AG09309 (cell line): ENCODE results near the gene RPS6KA2.

Experiments
- DNase-seq: peaks from one replicate; pipeline ENCODE4 v3.0.0-alpha.2; 2010; ENCODE audit warnings: low read depth
- H3K4me3 ChIP-seq: 2 replicates; pipeline ENCODE4 v1.5.1; 2011; ENCODE audit warnings: mild to moderate bottlenecking, low read depth, low read length, moderate library complexity; ENCODE audit not compliant: control insufficient read depth
- TF ChIP-seq, protein P1 (sequence below): IDR thresholded peaks from 2 replicates; pipeline ENCODE4 v1.5.1; 2011; ENCODE audit warnings: mild to moderate bottlenecking, low read depth, low read length, inconsistent platforms; ENCODE audit not compliant: insufficient read depth, control insufficient read depth; ENCODE audit errors: missing control alignments

Gene RPS6KA2

DNA sequence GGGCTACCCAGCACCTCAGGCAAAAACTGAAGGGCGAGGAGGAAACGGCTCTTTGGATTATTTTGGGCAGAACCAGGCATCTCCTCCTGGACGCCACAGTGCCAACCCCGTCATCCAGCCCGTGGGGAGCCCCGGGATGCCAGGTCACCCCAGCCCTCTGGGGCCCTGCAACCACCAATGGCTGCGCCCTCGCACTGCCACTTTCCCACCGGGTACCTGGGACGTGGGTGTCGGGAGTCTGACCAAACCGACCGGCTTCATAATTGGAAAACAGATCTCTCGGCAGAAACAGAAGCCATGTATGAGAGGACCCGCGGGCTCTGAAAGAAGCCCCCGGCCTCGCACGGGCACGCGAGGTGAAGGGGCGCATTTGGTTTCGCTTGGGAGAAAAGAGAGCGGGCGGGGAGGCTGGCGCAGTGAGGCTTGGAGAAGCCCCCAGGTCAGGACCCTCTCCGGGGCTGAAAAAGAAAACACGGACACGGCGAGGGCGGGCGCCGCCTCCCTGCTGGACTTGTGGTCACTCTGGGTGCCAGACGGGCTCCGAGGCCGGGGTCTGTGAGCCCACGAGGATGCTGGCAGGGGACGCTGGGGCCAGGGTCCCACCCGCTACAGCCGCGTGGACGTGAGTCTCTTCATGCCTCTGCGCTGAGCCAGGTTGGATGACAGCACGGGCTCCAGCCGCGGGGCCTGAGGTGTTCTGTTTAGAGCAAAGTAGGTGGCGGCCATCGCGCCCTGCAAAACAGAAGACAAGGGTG, 214.7 kb downstream of the RPS6KA2 start:
- TF ChIP-seq, protein P1, sequence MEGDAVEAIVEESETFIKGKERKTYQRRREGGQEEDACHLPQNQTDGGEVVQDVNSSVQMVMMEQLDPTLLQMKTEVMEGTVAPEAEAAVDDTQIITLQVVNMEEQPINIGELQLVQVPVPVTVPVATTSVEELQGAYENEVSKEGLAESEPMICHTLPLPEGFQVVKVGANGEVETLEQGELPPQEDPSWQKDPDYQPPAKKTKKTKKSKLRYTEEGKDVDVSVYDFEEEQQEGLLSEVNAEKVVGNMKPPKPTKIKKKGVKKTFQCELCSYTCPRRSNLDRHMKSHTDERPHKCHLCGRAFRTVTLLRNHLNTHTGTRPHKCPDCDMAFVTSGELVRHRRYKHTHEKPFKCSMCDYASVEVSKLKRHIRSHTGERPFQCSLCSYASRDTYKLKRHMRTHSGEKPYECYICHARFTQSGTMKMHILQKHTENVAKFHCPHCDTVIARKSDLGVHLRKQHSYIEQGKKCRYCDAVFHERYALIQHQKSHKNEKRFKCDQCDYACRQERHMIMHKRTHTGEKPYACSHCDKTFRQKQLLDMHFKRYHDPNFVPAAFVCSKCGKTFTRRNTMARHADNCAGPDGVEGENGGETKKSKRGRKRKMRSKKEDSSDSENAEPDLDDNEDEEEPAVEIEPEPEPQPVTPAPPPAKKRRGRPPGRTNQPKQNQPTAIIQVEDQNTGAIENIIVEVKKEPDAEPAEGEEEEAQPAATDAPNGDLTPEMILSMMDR, result no peak

DNA sequence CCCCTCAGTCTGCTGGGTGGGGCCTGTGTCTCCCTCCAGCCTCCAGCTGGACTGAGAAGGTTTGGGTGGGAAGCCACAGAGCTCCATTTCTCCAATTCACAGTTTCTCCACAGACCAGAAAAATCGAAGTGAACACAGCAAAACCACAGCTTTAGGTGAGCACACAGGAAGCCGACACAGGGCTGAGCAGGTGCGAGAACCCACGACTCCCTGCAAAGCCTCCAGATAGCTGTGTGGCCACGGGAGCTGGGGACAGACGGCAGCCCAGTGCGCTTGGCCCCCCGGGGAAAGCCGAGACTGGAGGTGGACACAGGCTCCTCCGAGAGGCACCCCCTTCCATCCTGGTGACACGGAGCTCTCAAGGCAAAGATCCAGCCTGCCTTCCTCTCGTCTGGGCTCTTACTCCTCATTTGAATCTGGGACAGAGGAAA, 215.3 kb downstream of the RPS6KA2 start:
- no peak overlapping the region for H3K4me3 ChIP-seq
- TF ChIP-seq, protein P1, result no peak
- no peak for DNase-seq

More for the DNA sequence above, 214.7 kb downstream of the RPS6KA2 start:
- no peak for DNase-seq
- H3K4me3 ChIP-seq, result no peak overlapping the region

DNA sequence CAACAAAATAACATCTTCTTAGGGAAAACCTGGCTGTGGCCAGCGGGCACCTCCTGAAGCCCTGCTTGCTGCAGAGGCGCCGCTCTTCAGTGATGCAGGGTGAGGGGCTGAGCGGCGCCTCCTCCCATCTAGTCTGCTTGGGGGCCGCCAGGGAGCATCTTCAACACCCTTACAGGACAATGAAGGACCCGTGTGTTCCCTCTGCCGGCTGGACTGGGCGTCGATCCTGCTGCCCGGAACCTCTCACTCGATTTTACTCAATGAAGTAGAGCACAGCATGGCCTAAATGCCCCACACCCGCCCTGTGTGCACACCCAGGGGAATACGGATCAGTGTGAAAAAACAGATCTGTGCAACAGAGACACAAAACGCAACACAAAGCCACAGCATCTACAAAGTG, 215.8 kb downstream of the RPS6KA2 start:
- no peak for DNase-seq
- TF ChIP-seq, protein P1, result no peak
- no peak overlapping the region for H3K4me3 ChIP-seq

DNA sequence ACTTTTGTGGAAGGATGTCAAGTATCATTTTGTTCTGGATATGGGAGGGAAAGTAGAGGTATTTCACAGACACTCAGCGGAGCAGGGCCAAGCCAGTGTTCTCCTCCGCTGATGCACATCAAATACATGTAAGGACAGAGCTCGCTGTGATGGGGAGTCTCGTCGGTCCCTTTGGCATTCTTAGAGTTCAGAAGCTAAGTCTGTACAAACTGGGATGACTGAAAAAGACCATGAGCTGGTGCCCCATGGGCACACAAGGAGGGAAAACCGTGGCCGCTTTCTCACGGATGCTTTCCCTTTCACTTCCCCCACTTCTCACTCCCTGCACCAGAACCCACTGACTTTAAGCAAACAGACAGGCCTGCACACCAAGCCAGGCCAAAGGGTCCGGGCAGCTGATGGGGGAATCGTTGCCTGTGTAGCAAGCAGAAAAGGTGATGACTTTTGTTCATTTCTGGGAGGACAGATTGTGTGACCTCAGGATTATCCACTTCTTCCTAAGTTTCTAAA, 216.6 kb downstream of the RPS6KA2 start:
- no peak overlapping the region for H3K4me3 ChIP-seq
- no peak for DNase-seq
- TF ChIP-seq, protein P1, result no peak

DNA sequence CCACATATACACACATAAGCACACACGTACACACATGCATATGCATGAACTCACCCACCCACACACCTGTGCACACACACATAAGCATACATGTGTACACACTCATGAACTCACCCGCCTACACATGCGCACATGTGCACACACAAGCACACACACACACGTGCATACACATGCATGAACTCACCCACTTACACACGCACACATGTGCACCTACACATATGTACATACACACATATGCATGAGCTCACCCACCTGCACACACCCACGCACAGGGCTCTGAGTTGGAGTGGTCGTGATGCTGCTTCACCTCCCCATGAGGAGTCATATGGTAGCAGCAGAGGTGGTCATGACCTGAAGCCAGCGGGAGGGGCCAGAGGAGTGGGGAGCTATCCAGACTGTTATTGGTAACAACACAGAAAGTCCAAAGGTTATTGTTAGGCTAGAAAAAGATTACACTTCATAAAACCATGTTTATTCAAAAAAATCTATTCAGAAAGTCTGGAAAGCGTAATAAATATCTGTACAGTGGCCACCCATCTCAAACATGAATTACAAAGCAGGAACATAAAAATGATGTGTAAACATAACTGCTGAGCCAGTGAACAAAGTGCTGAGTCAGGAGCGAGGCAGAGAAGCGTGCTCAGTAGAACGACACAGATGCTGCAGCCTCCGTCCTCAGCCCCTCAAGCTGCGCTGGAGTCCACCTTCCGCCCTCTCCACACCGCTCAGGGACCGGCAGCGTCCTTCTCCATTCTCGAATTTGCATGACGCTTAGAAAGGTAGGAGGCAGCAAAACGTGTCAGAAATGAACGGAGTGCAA, 217.9 kb downstream of the RPS6KA2 start:
- H3K4me3 ChIP-seq, result no peak overlapping the region
- no peak for DNase-seq
- TF ChIP-seq, protein P1, result no peak

DNA sequence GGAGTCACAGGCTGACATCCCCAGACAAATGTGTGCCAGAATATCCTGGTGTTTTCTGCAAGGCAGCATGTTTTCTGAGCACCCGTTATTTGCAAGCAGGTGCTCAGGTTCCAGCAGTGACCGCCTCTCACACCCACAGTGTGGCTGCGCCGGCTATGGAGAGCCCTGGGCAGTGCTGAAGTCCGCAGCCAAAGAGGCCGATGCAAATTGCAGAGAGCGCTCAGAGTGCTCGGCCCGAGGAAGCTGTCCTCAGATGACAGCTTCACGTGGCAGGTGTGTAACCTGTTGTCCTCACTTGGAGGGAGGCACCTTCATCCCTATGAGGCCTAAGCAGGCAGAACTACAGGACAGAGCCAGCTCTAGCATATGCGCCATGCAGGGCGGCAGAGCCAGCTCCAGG, 220.9 kb downstream of the RPS6KA2 start:
- DNase-seq, result no peak
- TF ChIP-seq, protein P1, result no peak
- no peak overlapping the region for H3K4me3 ChIP-seq
